Occipital lobe (tissue), 2 donors: ENCODE data around the gene SYNJ2. TPM values are rescaled to one million over a fixed set of nuclear protein-coding genes. Genes with fewer than 3 reads are reported as not detected.

Source experiments
- DNase-seq: peaks from one replicate; lab custom pipeline; 2025; lab: John Stamatoyannopoulos, UW
- total RNA-seq: library from RNA; depleted of rRNA; stranded (reverse); fragments of >200 nt; gene quantifications from one replicate; pipeline ENCODE4 v1.2.3, GENCODE V29; 2014

The SYNJ2 gene
- total RNA-seq, 1 donor from 2014 or later = 7.2 TPM

DNA sequence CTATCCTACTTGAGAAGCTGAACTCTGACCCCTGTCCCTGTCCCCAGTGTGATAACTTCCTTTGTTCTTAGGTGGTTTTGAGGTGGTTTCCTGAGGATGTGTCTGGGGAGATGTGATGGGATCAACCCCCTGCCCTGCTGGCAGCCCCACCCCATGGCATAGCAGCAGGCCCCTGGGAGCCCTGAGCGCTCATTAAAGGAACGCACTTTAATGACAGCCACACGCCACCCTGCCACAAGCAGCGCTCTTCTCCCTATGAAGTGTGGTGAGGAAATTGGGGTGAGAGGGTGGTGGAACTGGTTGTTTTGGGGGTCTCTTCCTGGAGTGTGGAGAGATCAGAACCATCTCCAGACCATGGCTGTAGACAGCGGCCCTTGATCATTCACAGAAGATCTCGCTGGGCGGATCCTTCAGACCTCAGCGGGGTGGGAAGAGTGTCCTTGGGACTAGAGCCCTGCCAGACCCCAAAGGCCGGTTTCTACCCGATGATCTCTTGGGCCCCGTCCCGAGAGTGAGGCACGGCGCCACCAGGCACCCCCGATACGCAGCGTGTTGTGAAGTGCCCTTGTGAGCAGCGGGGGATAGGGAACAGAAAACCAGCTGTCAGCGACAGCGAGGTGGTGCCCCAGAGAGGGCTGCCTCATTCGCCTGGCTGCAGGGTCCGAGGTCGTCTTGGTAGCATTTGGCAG lies 45.4 kb downstream of the SYNJ2 start:
- no peak for DNase-seq

DNA sequence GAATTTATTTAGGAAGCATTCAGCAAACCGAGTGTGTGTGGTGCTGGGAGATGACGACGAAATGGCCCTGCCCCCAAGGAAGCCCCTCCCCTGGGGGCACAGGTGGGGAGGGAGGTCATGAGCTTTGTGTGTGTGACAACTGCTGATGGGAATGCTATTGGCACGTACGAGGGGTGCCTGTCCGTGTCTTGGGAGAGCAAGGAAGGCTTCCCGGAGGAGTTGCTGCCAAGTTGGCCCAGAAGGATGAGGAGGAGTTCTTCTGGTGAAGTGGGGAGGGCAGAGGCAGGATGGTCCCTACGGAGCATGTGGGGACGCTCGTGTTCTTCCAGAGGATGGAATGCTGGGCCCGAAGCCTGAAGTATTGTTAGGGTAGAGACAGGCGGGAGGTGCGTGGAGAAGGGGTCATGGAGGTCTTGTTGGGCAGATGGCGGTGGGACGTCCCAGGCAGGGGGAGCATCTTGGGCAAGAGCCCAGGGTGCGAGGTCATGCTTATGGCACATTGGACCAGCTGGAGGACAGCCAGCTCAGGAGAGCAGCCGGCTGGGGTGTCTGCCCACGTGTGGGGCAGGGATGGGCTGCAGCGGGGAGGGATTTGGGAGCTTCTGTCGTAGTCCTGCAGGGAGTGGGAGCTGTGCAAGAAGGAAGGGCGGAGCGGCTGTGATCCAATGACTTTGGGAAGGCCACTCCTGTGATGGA lies 46.1 kb downstream of the SYNJ2 start:
- DNase-seq = no peak

DNA sequence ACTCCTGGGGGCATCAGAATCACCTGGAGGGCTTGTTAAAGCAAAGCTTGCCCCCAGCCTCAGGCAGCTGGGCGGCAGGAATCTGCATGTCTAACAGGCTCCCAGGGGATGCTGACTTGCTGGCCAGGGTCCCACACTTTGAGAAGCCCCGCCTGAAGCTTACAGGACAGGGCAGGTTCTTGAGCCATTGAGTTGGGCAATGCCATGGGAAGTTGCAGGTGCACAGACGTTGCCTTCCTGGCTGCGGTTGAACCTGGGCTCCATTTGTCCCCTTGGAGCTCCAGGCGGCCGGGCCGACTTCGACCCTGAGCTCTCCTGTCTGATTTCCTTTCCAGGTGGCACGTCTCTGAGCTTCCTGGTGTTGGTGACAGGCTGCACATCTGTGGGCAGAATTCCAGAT lies 46.8 kb downstream of the SYNJ2 start:
- DNase-seq = no peak

DNA sequence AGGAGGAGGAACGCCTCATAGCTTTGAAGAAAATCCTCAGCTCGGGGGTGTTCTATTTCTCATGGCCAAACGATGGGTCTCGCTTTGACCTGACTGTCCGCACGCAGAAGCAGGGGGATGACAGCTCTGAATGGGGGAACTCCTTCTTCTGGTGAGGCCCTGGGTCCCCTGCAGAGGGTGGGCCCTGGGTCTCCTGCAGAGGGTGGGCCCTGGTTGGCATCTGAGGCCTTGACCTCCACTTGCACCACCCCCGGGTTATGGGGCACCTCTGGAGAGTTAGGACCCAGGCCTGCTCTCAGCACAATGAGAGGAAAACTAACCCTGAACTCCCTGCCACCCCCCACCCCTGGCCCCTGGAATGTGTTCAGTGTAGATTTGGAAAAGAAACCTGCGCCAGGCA lies 47.2 kb downstream of the SYNJ2 start:
- no peak for DNase-seq

DNA sequence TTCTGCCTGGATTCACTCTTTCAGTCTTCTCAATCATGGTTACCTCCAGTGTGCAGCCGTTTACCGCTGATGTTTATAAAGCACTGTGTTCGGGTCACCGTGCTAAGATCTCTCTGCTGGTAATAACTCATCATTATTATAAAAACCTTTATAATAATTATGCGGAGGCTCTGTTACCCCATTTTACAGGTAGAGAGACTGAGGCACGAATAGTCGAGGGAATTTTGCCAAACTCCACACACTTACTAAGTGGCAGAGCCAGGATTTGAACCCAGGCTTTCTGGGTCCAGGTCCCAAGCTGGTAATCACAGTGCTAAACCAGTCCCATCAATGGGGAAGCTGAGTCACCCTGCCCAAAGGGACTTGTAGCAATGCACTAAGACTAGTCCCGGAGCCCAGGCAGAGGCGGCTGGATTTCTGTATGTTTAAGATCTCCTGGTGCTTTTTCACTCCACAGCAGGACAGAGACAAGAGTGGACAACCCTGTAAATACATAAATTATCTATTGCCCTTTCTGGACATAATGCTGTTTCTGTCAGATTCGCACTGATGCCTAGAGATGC lies 48.1 kb downstream of the SYNJ2 start:
- no peak for DNase-seq

DNA sequence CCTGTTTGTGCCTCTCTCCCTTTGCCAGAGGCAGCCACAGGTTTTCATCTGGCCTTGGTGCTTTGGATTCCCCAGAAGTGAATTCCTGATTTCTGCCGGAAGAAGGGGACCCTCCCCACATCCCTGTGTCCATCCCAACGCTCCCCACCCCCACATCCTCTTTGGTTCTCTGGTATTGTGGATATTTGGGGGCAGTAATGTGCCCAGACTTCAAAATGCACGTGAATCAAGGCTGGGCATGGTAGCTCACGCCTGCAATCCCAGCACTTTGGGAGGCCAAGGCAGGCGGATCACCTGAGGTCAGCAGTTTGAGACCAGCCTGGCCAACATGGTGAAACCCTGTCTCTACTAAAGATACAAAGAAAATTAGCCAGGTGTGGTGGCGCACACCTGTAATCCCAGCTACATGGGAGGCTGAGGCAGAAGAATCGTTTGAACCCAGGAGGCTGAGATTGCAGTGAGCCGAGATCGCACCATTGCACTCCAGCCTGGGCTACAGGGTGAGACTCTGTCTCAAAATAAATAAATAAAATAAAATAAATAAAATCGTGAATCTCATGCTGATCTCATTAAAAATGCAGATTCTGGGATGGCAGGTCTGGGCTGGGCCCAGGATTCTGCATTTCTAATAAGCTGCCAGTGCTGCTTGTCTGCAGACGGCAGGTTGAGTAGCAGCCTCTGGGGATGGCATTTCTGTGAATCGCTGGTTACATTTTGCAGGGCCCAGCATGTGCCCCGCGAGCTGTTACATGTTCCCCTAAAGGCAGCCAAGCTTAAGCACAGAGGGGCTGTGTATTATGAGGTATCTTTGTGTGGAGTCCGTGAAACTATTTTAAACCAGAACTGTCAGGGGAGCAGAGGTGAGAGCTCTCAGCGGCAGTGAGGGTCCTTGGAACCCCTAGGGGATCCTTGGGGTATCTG lies 49.0 kb downstream of the SYNJ2 start:
- no peak for DNase-seq

DNA sequence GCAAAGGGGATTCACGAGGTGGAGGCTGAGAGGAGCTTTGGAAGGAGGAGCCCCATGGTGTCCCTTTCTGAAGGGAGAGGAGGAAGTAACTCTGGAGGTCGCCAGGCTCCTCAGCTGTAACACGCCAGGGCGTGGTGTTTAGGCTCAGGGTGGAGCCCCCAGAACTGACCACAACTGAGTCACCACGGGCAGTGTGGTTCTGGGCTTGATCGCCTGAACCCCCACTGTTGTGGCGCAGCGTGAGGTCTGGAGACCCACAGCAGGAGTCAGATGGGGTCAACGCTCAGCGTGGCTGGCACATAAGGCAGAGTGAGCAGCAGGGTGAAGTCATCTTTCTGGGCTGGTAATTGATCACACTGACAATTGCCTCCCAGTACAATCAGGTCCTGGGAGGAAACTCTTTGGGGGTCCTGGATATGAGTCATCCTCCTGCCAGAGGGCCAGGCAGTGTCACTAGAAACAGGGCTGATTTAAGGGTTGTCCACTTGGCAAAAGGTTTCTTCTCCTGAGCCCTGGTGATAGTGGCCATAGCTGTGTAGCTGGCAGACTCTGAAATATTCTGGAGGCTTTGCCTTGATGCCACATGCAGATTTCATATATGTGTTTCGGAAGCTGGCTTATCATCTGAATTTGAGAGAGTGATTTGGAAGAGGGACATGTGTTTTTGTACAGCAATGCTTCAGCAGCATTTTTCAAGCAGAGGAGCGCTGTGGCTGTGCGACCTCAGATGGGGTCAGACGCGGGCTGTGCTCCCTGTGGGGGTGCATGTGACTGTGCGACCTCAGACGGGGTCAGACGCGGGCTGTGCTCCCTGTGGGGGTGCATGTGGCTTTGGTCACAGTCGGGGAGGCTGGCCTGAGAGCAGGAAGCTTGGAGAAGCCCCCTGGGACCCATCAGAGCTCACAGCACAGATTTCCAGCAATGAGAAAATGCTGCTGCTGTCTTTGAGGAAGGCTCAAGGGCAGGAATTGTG lies 50.0 kb downstream of the SYNJ2 start:
- DNase-seq = no peak

DNA sequence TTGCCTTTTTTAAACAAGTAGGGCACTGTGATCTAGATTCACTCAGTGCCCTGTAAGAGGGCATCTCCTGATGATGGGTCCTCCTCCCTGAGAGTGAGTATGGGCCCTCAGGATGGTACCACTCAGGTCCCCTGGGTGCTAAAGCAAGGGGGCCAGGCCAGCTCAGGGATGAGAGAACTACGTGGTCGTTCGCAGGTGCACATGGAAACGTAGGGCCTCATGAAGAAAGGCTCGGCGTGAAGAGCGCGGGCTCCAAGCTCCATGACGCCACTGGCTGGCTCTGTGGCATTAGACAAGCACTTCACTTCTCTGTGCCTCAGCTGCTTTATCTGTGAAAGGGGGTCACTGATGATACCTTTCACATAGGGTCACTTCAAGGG lies 50.7 kb downstream of the SYNJ2 start:
- DNase-seq = no peak

DNA sequence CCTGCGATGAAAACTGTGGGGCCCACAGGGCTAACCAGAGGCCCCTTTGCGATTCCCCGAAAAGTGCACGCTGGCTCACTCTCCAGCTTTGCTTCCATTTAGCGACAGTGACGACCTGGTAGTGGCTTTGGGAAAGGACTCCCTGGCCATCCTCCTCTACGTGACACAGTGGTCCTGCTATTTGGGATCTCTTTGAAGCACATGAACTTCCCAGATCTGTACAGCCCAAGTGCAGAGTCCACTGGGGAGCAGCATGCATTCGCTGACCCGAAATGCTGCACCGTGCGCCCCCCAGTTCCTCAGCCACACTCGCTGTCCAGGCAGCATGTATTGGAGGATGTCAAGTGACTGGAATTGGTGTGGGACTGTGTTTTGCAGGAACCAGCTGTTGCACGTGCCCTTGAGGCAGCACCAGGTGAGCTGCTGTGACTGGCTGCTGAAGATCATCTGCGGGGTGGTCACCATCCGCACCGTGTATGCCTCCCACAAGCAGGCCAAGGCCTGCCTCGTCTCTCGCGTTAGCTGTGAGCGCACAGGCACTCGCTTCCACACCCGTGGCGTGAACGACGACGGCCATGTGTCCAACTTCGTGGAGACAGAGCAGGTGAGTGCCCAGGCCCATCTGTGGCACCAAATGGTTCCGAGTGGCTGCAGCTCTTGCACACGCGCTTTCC lies 51.6 kb downstream of the SYNJ2 start:
- DNase-seq = no peak

DNA sequence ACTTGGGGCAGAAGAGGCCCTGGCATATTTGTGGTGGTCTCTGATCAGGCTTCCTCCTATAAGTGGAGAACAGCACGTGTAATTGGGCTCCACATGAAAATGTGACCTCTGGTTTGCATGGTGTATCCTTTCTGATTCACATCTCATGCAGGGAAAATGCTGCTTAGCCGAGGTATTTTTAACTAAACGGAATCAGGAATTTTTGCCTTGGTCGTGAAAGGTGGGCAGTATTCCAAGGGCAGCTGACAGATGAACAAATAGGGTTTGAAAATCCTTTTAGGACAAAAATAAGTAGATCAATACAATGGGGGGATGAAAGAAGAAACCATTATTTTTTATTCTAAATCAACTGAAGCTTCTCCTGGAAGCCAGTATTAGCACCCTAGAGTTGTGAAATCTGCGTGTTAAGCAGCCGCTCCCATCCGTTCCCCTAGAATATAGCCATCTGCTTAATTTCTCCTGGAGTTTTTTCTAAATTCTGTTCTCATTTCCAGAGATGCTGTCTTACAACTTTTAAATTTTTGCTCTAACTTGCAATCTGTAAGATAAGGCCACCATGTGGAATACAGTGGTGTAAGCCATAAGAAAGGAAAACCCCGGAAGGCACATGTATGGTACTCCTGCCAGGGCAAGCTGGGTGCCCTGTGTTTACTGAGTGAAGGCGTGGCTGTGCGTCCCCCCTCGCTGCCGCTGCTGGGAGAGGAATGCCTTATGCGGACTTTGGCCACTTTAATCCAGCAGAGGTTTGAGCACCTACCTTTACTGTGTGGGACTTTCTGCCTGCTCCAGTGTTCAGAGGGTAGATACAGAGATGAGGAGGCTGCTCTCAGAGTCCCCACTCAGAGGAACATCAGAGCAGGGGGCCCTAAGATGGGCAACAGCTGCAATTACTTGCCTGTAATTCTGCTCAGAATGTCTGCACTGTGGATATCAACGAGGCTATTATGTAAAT lies 52.4 kb downstream of the SYNJ2 start:
- no peak for DNase-seq

DNA sequence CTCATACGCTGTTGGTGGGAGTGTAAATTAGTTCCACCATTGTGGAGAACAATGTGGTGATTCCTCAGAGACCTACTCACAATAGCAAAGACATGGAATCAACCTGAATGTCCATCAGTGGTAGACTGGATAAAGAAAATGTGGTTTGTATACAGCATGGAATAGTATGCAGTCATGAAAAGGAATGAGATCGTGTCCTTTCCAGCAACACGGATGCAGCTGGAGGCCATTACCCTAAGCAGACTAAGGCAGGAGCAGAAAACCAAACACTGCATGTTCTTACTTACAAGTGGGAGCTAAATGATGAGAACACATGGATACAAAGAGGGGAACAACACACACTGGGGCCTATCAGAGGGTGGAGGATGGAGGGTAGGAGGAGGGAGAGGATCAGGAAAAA lies 54.6 kb downstream of the SYNJ2 start:
- DNase-seq = no peak

DNA sequence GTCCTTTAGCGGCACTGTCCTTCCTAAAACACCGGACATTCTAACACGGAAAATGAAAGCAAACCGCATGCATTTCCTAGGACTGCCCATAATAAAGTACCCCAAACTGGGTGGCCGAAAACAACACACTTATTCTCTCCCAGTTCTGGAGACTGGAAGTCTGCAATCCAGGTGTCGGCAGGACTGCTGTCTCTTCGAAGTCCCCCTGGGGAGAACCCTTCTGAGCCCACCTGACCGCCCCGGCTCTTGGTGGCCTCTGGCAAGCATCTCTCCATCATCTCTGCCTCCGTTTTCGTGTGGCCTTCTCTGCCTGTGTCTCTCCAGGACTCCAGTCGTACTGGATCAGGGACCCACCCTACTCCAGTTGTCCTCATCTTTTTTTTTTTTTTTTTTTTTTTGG lies 55.4 kb downstream of the SYNJ2 start:
- DNase-seq = no peak

DNA sequence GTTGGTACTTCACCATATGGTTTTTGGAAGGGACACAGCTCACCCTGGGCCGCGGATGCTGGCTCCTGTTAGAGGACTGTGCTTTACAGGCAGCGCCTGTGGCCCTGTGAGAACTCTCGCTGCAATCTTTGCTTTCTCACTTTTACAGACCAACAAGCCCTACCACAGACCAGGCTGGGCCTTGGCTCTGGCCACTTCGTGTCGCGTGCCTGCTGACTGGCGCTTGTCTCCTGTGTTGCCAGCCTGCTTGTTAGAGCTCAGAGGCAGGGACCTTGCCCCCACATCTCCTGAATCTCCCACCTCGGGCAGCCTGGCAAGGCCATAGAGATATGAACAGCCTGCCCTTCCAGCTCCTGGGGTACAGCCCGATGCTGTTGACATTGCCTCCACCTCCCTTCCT lies 56.1 kb downstream of the SYNJ2 start:
- DNase-seq = no peak

DNA sequence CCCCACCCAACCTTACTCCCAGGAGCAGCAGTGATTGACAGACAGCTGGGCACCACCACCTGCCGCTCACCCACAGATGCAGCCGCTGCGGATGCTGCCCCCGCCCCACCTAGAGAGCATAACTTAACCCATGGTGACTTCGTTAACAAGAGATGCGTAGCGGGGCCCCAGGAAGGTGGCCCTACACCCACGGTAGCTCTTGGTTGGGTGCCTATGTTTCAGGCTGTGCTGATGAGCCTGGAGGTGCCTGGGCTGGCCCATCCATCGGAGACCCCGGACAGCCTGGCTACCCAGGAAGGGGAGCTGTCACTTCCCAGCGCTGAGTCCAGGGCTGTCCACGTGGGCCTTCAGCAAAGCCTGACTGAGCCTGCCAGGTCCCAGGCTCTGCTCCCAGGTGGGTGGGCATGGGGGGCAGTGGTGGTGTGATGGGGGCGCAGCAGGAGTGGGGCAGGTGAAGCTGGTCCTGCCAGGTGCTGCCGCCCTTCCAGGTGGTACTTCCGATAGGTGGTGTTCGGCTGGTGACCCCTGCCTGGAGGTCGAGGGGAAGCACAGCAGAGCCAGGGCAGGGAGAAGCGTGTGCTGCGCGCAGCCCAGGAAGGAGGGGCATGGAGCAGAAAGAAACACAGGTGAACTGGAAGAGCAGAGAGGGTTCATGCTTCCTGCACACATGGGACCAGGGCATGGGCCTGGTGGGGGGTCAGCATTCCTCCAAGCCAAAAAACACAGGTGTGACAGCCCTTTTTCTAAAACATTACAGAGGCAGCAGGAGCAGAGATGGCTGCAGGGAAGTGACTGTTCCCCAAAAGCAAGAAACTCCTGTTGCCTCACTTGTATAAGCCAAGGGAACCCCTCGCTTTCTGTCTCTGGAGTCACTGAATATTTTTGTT lies 56.9 kb downstream of the SYNJ2 start:
- no peak for DNase-seq

DNA sequence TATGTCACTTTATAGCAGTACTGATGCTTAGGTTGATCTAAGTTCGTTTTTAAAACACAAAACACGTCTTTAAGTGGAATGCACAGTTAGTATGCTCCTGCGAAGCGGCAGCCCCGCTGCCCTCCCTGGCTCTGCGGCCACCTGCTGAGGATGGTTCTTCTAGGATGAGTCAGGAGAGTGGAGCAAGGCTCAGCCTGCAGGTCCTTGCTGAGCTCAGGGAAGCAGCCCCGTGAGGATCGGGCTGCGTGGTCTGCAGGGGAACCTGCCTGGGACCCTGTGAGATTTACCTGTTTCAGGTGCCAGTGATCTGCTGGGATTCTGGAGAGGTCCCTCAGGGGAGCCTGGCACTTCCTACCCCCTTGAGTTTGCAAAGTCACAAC lies 57.5 kb downstream of the SYNJ2 start:
- DNase-seq = no peak

DNA sequence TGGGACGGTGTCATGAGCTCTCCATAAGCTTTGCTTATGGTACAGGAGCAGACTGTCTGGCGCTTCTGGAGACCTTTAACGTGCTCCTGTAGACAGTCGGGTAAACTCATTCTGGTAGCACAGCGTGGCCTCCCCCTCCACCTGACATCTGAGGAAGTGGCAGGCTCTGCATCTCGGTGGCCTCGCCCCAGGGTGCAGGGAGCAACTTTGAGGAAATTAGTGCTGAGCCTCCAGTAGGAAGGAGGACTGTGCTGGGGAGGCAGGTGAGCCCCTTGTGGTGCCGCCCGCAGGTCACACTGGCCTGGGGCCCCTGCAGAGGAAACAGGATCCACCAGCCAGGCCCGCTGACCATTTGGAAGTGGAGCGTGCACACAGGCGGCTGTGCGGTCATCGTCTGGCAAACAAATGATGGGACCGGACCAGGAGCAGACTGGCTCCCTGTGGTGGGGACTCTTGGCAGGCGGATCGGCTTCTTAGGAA lies 57.9 kb downstream of the SYNJ2 start:
- no peak for DNase-seq

DNA sequence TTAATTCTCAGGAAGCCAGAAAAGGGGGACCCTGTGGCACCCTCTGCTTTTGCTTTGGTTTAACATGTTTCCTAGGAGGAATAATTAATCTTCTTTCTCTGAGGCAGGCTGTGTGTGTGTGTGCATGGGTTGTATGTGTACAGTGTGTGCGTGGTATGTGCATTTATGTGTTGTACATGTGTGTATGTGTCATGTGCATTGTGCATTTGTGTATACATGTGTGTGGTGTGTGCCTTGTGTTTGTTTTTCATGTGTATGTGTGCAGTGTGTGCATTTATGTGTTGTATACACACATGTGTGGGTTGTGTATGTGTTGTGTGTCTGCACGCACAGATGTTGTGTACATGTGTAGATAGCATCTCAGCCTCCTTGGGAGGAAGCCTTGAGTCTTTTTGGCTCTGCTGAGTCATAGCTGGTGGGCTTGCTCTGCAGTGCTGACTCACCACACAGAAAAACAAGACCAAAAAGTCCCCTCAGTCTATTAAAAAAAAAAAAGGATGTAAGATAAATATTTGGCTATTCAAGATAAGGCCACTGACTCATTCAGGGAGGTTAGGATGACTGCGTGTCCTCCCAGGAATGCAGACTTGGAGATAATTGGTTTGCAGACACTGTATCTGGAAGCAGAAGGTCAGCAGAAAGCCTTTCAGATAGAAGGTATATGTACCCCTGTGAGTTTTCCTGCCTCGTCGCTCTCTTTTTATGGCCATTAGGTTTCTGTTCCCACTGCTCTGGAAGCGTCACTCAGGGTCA lies 58.6 kb downstream of the SYNJ2 start:
- no peak for DNase-seq
